ENCODE data around the gene CACHD1.

- TF ChIP-seq CTCF (IDR thresholded peaks at IDR 0.05) (no peak), POLR2AphosphoS5 (IDR thresholded peaks at IDR 0.05) (no peak)
Observed at GRCh38 chr1:64594446-64594845, 124.5 kb downstream of the CACHD1 start.
